H1 (cell line): Measurements from ENCODE around the gene DYRK1A. TPM values are rescaled to one million over a fixed set of nuclear protein-coding genes. Genes with fewer than 3 reads are reported as not detected.

Experiments
- CHD2 ChIP-seq: IDR thresholded peaks from 2 replicates; pipeline ENCODE4 v1.6.1; 2012; ENCODE audit warnings: low read length, improper control_type of control experiment
- RBBP5 ChIP-seq: IDR thresholded peaks from 2 replicates; pipeline ENCODE4 v1.7.1; 2012; ENCODE audit warnings: low read depth, mild to moderate bottlenecking, inconsistent platforms, low read length, moderate library complexity, borderline replicate concordance
- RFX5 ChIP-seq: IDR thresholded peaks from 2 replicates; pipeline ENCODE4 v1.6.1; 2011; ENCODE audit warnings: low read depth, low read length, improper control_type of control experiment, borderline replicate concordance
- SP1 ChIP-seq: IDR thresholded peaks from 2 replicates; pipeline ENCODE4 v1.6.1; 2011; ENCODE audit warnings: low read depth, low read length
- TAF1 ChIP-seq: IDR thresholded peaks from 2 replicates; pipeline ENCODE4 v1.6.1; 2011; ENCODE audit warnings: mild to moderate bottlenecking, low read depth, low read length
- TCF12 ChIP-seq: IDR thresholded peaks from 2 replicates; pipeline ENCODE4 v1.6.1; 2011; ENCODE audit warnings: low read depth, mild to moderate bottlenecking, low read length
- polyA plus RNA-seq, 7 experiments: library from polyadenylated mRNA; depleted of rRNA in 3 of 7; stranded (reverse) in 5 of 7; unstranded in 2 of 7; fragments of >200 nt in 5 of 7; fragments of 200-250 nt in 2 of 7; gene quantifications; 1 replicate in 5 of 7; 2 replicates in 1 of 7; 4 replicates in 1 of 7; pipeline versions ENCODE4 v1.2.1 to v1.2.3, GENCODE V29; 2011 to 2013; ENCODE audit warnings: missing spikeins in 2 of 7, mixed read lengths in 2 of 7
- total RNA-seq: library from RNA; stranded (reverse); fragmentation: NEBNext Ultra II Directional; extraction: Animal tissue kit (Norgen Biotek cat#: 25700); gene quantifications from 2 replicates; pipeline ENCODE4 v1.2.1, GENCODE V29; 2021
- TF ChIP-seq, protein P1 (sequence below): fragments of 300-600 bp; sonication (generic); IDR thresholded peaks from 2 replicates; pipeline ENCODE4 v1.7.1; 2012; ENCODE audit warnings: low read length, moderate library complexity, mild to moderate bottlenecking, inconsistent platforms; ENCODE audit not compliant: insufficient replicate concordance

The DYRK1A gene
- total and polyA plus RNA-seq, 2 of the 8 experiments (the other 6 are each of a cell fraction or from before 2014, with no cell fraction given), result 61.1 to 62.2 TPM

DNA sequence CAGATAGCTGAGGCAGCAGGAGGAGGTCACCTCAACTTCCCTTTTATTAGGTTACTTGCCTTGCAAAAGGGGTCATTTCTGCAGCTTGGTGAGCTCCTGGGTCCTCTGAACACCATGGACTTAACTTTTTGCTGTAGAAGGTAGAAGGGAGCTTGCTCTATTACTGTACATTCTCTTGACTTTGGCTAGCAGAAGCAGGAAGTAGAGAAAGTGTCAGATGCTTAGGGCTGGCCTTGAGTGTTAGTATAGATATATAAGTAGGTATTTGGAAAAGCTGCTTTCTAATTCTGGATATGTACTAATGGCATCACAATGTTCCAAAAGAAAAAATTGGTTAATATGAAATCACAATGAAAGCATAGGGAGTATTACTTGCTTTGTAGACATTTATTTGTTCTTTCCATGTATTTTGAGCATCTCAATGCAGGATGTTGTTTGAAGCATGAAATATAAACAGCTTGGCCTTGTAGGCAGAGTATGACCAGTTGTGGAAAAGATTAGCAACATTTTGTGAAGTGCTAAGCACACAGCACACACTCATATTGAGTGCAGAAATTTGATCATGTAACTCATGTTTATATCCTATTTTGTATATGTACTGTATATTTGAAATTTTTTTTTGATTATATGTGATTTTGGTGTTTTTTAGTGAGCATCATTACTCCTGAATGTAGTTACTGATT, 108.8 kb downstream of the DYRK1A start (continued):
- TF ChIP-seq RFX5, result no peak
- no peak for TF ChIP-seq SP1
- TF ChIP-seq TAF1, result no peak
- no peak for TF ChIP-seq TCF12
- TF ChIP-seq, protein P1, sequence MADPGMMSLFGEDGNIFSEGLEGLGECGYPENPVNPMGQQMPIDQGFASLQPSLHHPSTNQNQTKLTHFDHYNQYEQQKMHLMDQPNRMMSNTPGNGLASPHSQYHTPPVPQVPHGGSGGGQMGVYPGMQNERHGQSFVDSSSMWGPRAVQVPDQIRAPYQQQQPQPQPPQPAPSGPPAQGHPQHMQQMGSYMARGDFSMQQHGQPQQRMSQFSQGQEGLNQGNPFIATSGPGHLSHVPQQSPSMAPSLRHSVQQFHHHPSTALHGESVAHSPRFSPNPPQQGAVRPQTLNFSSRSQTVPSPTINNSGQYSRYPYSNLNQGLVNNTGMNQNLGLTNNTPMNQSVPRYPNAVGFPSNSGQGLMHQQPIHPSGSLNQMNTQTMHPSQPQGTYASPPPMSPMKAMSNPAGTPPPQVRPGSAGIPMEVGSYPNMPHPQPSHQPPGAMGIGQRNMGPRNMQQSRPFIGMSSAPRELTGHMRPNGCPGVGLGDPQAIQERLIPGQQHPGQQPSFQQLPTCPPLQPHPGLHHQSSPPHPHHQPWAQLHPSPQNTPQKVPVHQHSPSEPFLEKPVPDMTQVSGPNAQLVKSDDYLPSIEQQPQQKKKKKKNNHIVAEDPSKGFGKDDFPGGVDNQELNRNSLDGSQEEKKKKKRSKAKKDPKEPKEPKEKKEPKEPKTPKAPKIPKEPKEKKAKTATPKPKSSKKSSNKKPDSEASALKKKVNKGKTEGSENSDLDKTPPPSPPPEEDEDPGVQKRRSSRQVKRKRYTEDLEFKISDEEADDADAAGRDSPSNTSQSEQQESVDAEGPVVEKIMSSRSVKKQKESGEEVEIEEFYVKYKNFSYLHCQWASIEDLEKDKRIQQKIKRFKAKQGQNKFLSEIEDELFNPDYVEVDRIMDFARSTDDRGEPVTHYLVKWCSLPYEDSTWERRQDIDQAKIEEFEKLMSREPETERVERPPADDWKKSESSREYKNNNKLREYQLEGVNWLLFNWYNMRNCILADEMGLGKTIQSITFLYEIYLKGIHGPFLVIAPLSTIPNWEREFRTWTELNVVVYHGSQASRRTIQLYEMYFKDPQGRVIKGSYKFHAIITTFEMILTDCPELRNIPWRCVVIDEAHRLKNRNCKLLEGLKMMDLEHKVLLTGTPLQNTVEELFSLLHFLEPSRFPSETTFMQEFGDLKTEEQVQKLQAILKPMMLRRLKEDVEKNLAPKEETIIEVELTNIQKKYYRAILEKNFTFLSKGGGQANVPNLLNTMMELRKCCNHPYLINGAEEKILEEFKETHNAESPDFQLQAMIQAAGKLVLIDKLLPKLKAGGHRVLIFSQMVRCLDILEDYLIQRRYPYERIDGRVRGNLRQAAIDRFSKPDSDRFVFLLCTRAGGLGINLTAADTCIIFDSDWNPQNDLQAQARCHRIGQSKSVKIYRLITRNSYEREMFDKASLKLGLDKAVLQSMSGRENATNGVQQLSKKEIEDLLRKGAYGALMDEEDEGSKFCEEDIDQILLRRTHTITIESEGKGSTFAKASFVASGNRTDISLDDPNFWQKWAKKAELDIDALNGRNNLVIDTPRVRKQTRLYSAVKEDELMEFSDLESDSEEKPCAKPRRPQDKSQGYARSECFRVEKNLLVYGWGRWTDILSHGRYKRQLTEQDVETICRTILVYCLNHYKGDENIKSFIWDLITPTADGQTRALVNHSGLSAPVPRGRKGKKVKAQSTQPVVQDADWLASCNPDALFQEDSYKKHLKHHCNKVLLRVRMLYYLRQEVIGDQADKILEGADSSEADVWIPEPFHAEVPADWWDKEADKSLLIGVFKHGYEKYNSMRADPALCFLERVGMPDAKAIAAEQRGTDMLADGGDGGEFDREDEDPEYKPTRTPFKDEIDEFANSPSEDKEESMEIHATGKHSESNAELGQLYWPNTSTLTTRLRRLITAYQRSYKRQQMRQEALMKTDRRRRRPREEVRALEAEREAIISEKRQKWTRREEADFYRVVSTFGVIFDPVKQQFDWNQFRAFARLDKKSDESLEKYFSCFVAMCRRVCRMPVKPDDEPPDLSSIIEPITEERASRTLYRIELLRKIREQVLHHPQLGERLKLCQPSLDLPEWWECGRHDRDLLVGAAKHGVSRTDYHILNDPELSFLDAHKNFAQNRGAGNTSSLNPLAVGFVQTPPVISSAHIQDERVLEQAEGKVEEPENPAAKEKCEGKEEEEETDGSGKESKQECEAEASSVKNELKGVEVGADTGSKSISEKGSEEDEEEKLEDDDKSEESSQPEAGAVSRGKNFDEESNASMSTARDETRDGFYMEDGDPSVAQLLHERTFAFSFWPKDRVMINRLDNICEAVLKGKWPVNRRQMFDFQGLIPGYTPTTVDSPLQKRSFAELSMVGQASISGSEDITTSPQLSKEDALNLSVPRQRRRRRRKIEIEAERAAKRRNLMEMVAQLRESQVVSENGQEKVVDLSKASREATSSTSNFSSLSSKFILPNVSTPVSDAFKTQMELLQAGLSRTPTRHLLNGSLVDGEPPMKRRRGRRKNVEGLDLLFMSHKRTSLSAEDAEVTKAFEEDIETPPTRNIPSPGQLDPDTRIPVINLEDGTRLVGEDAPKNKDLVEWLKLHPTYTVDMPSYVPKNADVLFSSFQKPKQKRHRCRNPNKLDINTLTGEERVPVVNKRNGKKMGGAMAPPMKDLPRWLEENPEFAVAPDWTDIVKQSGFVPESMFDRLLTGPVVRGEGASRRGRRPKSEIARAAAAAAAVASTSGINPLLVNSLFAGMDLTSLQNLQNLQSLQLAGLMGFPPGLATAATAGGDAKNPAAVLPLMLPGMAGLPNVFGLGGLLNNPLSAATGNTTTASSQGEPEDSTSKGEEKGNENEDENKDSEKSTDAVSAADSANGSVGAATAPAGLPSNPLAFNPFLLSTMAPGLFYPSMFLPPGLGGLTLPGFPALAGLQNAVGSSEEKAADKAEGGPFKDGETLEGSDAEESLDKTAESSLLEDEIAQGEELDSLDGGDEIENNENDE, result no peak
- no peak for TF ChIP-seq RBBP5
- no peak for TF ChIP-seq CHD2
